ENCODE measurements around the gene AXIN1.

DNA sequence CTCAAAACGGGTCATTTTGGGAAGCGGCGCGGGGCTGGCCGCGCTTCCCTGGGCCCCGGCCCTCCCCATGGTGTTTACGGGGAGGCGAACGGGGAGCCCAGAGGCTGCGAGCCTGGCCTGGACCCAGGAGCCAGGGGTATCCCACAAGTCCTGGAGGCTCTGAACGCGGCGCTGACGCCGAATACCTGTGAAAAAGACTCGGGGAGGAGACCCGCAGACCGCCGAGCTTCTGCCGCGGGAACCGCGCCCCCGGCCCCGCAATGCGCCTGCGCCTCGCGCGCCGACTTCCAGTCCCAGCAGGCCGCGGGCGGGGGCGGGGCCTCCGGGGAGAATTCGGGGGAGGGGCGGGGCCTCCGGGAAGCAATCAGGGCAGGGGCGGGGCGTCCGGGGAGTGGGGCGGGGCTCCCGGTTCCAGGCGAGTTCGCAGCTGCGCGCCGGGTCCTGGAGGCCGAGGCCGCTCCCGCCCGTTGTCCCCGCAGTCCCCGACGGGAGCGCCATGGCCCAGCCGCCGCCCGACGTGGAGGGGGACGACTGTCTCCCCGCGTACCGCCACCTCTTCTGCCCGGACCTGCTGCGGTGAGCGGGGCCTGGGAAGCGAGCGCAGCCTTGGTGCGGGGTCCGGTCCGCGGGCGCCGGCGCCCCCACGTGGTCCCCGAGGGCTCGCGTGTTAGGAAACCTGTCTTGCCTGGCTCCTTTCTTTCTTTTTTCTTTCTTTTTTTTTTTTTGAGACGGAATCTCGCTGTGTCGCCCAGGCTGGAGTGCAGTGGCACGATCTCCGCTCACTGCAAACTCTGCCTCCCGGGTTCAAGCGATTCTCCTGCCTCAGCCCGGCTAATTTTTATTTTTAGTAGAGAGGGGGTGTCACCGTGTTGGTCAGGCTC, 49.2 kb upstream of the AXIN1 start, which contains the start of gene DECR2:
- TF ChIP-seq, protein P1, sequence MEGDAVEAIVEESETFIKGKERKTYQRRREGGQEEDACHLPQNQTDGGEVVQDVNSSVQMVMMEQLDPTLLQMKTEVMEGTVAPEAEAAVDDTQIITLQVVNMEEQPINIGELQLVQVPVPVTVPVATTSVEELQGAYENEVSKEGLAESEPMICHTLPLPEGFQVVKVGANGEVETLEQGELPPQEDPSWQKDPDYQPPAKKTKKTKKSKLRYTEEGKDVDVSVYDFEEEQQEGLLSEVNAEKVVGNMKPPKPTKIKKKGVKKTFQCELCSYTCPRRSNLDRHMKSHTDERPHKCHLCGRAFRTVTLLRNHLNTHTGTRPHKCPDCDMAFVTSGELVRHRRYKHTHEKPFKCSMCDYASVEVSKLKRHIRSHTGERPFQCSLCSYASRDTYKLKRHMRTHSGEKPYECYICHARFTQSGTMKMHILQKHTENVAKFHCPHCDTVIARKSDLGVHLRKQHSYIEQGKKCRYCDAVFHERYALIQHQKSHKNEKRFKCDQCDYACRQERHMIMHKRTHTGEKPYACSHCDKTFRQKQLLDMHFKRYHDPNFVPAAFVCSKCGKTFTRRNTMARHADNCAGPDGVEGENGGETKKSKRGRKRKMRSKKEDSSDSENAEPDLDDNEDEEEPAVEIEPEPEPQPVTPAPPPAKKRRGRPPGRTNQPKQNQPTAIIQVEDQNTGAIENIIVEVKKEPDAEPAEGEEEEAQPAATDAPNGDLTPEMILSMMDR (conservative IDR thresholded peaks at IDR 0.05) = no peak; the same call in 1 of the 2 replicates
- no peak for TF ChIP-seq EZH2 (IDR thresholded peaks at IDR 0.05; ENCODE audit: low read depth)

All from PC-9 (cell line).